GM12874 (cell line): Measurements from ENCODE around the gene DEGS2.

ENCODE experiments used
- TF ChIP-seq, protein P1 (sequence below): IDR thresholded peaks from 2 replicates; pipeline ENCODE4 v1.5.1; 2011; ENCODE audit warnings: low read depth, mild to moderate bottlenecking, control low read depth, low read length, moderate library complexity; ENCODE audit not compliant: insufficient read depth

The DEGS2 gene

DNA sequence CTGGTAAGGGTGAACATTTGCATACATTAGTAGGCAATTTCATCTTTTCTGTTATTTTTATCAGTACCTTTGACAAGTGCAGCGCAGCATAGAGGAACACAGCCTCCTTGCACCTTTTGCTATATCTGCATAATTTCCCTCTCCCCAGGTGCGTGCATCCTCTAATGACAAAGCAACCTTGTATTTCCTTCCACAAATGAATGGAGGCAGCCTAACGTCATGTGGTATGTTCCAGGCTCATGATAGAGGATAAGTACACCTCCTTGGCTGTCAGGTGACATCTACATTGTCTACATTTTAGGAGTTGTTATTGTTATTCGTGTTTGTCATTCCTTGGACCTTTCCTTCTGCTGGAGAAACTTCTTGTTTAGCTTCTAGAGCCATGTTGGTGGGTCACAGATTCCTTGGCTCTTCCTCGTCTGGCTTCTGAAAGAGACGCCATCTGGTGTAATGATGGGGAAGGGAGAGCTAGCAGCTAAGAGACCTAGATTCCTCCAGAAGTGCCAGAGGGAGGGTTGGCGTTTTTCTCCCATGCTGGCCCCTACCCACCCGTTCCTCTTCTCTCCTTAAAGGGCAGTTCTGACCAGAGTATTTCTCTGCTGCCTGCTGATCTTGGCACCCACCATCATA is 57.2 kb downstream of the DEGS2 start:
- TF ChIP-seq, protein P1, sequence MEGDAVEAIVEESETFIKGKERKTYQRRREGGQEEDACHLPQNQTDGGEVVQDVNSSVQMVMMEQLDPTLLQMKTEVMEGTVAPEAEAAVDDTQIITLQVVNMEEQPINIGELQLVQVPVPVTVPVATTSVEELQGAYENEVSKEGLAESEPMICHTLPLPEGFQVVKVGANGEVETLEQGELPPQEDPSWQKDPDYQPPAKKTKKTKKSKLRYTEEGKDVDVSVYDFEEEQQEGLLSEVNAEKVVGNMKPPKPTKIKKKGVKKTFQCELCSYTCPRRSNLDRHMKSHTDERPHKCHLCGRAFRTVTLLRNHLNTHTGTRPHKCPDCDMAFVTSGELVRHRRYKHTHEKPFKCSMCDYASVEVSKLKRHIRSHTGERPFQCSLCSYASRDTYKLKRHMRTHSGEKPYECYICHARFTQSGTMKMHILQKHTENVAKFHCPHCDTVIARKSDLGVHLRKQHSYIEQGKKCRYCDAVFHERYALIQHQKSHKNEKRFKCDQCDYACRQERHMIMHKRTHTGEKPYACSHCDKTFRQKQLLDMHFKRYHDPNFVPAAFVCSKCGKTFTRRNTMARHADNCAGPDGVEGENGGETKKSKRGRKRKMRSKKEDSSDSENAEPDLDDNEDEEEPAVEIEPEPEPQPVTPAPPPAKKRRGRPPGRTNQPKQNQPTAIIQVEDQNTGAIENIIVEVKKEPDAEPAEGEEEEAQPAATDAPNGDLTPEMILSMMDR: no peak

DNA sequence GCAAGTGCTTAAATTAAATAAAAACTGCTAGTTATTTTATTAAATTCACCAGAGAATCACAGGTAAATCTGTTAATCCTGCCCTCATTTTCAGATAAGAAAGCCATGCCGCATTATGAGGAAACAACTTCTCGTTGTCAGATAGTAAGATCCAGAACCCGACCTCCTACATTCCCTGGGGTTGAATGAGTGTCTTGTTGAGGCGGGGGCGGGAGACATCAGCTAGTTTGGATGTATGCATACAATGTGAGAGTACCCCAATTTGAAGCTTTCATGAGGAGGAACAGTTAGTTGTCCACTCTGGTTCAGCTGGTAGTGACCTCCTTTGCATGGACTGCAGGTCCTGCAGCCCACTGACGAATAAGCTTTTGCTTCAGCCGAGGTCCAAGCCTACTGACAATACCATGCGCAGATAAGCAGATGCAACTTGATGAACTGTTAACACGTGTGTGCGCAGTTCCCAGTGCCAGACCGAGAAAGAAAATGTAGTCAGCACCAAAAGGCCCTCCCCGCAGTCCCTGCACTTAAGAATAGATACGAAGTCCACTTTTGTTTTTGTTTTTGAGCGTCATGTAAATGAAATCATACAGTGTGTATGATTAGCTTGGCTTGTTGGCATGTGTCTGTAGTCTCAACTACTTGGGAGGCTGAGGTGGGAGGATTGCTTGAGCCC is 59.3 kb downstream of the DEGS2 start:
- TF ChIP-seq, protein P1: no peak

DNA sequence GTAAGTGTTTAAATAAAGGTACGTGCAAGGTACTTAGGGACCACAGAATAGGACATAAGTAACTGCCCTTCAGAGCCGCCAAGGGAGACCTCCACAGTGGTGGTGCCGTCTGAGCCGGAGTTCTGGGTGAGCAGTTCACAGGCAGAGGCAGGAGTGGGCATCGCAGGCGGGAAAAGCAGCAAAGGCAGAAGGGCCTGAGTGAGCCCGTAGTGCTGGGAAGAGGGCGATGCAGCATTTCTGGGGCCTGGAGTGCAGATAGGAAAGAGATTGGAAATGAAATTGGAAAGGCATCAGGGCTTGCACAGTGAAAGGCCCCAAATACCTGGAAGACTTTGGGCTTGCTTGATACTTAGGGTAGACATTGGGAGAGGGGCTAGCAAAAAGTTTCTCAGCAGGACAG is 61.3 kb downstream of the DEGS2 start:
- TF ChIP-seq, protein P1: no peak

- TF ChIP-seq, protein P1: no peak
Observed at GRCh38 chr14:100096656-100097055, 62.8 kb downstream of the DEGS2 start.
